Skeletal muscle satellite cell (primary cell): Measurements from ENCODE around the gene PRAMEF5.
"Not testable (repeated sequence)": the region's sequence is repeated elsewhere in the genome, so short reads cannot be mapped to it uniquely, and the experiment has no call there.

Experiments used
- H3K27me3 ChIP-seq: 2 replicates; pipeline ENCODE4 v1.7.0; 2013; ENCODE audit warnings: low read length; ENCODE audit not compliant: control insufficient read depth, insufficient read depth
- H3K36me3 ChIP-seq: 2 replicates; pipeline ENCODE4 v1.7.0; 2013; ENCODE audit warnings: mild to moderate bottlenecking, control low read depth, low read length; ENCODE audit not compliant: insufficient read depth
- H3K4me1 ChIP-seq: 2 replicates; pipeline ENCODE4 v1.7.0; 2013; ENCODE audit warnings: low read length; ENCODE audit not compliant: control insufficient read depth, insufficient read depth
- H3K4me2 ChIP-seq: 2 replicates; pipeline ENCODE4 v1.7.0; 2013; ENCODE audit warnings: mild to moderate bottlenecking, low read length
- H3K4me3 ChIP-seq: 2 replicates; pipeline ENCODE4 v1.7.0; 2013; ENCODE audit warnings: low read length
- H3K9ac ChIP-seq: 2 replicates; pipeline ENCODE4 v1.7.0; 2013; ENCODE audit warnings: mild to moderate bottlenecking, low read depth, low read length, moderate library complexity
- H3K9me3 ChIP-seq: replicated peaks from 2 replicates; pipeline ENCODE4 v1.7.0; 2013; ENCODE audit warnings: mild to moderate bottlenecking, control low read depth, low read length

PRAMEF5 gene

DNA sequence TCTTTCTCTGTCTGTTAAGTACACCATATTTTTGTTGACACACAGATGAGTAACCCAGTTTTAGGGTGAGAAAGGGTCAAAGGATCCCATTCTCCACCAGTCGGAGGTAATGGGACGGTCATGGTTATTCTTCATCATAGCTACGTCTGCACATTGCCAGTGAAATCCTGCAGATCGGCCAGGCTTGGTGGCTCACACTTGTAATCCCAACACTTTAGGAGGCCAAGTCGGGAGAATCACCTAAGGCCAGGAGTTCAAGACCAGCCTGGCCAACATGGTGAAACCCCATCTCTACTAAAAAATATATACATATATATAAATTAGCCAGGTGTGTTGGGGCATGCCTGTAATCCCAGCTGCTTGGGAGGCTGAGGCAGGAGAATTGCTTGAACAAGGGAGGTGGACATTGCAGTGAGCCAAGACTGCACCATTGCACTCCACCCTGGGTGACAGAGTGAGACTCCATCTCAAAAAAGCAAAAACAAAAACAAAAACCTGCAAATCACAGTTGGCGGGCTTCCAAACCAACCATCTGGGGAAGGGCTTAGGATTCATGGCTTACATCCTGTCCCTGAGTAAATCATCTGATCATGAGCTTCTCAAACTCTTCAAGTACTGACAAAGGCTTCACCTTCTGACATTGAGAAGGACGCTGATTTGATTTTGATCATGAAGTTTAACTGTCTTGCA, 22.8 kb upstream of the PRAMEF5 start:
- not testable (repeated sequence) for H3K4me2 ChIP-seq, H3K9me3 ChIP-seq

DNA sequence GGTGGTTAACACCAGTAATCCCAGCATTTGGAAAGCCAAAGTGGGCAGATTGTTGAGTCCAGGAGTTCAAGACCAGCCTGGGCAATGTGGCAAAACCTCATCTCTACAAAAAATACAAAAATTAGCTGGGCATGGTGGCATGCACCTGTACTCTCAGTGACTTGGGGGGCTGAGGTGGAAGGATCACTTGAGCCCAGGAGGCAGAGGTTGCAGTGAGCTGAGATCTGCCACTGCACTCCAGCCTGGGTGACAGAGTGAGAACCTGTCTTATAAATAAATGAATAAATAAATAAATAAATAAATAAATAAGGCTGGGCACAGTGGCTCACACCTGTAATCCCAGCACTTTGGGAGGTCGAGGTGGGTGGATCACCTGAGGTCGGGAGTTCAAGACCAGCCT, 21.9 kb upstream of the PRAMEF5 start:
- not testable (repeated sequence) for H3K36me3 ChIP-seq, H3K4me1 ChIP-seq, H3K9ac ChIP-seq, H3K4me2 ChIP-seq, H3K27me3 ChIP-seq, H3K4me3 ChIP-seq, H3K9me3 ChIP-seq

More for the DNA sequence above, 22.8 kb upstream of the PRAMEF5 start:
- H3K27me3 ChIP-seq, H3K9ac ChIP-seq, H3K4me3 ChIP-seq, H3K4me1 ChIP-seq, H3K36me3 ChIP-seq: not testable (repeated sequence)

DNA sequence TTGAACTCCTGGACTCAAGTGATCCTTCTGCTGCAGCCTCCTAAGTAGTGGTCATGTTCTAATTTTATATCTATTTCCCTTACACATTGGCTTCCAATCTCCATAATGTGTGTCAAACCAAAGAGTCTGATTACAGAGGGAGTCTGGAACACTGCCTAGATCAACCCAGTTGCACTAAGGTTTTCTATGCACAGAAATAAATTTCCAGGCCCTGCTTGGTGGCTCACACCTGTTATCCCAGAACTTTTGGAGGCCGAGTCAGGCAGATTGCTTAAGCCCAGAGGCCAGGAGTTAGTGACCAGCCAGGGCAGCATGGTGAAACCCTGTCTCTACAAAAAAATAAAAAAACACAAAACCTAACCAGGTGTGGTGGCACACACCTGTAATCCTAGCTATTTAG, 19.9 kb upstream of the PRAMEF5 start:
- H3K27me3 ChIP-seq, H3K36me3 ChIP-seq, H3K9me3 ChIP-seq, H3K4me1 ChIP-seq, H3K4me3 ChIP-seq, H3K9ac ChIP-seq, H3K4me2 ChIP-seq: not testable (repeated sequence)

GRCh38 chr1:13237572-13237971, 16.4 kb upstream of the PRAMEF5 start:
- not testable (repeated sequence) for H3K9ac ChIP-seq, H3K4me1 ChIP-seq, H3K27me3 ChIP-seq, H3K36me3 ChIP-seq, H3K4me2 ChIP-seq, H3K9me3 ChIP-seq, H3K4me3 ChIP-seq

GRCh38 chr1:13239633-13240032, 14.4 kb upstream of the PRAMEF5 start:
- H3K9me3 ChIP-seq, H3K9ac ChIP-seq, H3K4me3 ChIP-seq, H3K36me3 ChIP-seq, H3K27me3 ChIP-seq, H3K4me2 ChIP-seq, H3K4me1 ChIP-seq: not testable (repeated sequence)

GRCh38 chr1:13243536-13244263, 10.3 kb upstream of the PRAMEF5 start:
- H3K36me3 ChIP-seq, H3K27me3 ChIP-seq, H3K4me3 ChIP-seq, H3K9ac ChIP-seq, H3K4me1 ChIP-seq, H3K9me3 ChIP-seq, H3K4me2 ChIP-seq: not testable (repeated sequence)

DNA sequence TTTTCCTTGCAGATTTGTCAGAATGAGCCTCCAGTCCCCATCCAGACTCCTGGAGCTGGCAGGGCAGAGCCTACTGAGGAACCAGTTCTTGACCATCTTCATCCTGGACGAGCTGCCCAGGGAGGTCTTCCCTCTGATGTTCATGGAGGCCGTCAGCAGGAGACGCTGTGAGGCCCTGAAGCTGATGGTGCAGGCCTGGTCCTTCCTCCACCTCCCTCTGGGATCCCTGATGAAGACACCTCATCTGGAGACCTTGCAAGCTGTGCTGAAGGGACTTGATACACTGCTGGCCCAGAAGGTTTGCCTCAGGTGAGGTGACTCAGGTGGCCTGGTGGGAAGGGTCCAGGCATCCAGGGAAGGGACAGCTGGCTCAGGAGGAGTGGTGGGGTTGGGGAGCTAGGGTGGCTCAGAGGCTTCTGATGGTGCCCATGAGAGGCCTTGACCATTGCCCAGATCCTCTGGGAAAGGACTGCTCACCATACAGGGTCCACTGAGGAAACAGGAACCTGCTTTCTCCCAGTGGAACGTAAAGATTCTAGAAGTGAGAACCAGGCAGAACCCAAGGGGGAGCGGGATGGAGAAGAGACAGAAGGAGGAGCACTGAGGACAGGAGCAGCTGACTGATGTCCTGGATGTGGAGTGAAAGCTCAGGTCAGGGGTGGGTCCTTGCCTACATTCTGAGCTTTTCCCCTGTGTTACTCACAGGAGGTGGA, 8.0 kb upstream of the PRAMEF5 start:
- not testable (repeated sequence) for H3K4me2 ChIP-seq, H3K4me3 ChIP-seq, H3K27me3 ChIP-seq, H3K36me3 ChIP-seq, H3K4me1 ChIP-seq, H3K9ac ChIP-seq, H3K9me3 ChIP-seq

GRCh38 chr1:13246554-13246871, 7.5 kb upstream of the PRAMEF5 start:
- not testable (repeated sequence) for H3K4me2 ChIP-seq, H3K9ac ChIP-seq, H3K27me3 ChIP-seq, H3K36me3 ChIP-seq, H3K9me3 ChIP-seq, H3K4me1 ChIP-seq, H3K4me3 ChIP-seq

DNA sequence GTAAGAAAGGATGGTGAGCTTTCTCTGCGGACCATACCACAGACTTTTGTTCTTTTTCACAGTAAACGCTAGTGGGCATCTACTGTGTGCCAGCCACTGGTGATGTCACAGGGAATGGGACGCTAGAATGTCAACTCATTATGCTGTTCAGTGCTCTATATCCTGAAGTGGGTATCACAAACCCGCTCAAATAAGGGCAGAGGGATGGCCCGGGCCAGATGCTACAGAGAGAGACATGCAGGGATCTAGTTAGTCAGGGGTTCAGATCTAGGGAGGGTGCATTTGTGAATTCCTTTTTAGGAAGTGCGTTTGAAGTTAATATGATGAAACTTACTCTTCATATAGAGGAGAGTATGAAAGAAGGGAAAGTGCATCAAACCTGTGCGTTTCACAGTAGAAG, 6.9 kb upstream of the PRAMEF5 start:
- not testable (repeated sequence) for H3K9me3 ChIP-seq, H3K27me3 ChIP-seq, H3K9ac ChIP-seq, H3K4me3 ChIP-seq, H3K36me3 ChIP-seq, H3K4me1 ChIP-seq, H3K4me2 ChIP-seq

GRCh38 chr1:13265124-13265523, 11.1 kb downstream of the PRAMEF5 start:
- not testable (repeated sequence) for H3K4me1 ChIP-seq, H3K9me3 ChIP-seq, H3K27me3 ChIP-seq, H3K4me3 ChIP-seq, H3K36me3 ChIP-seq, H3K9ac ChIP-seq, H3K4me2 ChIP-seq

- H3K27me3 ChIP-seq, H3K9me3 ChIP-seq, H3K4me3 ChIP-seq, H3K4me2 ChIP-seq, H3K36me3 ChIP-seq, H3K4me1 ChIP-seq, H3K9ac ChIP-seq: not testable (repeated sequence)
These were observed 23.0 kb downstream of the PRAMEF5 start for GRCh38 chr1:13277016-13277415.

DNA sequence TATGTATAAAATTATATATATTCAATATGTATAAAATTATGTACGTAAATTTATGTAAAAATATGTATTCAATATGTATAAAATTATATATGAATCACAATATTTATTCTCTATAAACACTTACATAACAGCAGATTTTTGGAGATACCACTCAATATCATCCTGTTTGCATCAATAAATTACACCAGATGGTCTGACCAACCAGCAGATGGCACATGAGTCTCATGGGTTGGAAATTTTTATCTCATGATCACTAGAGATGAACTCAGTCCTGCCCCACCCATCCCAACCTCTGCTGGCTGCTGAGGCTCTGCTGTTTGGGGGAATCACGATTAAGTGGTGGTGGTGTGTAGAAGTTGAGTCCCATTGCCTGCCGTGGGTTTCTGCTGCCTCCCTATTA, 25.6 kb downstream of the PRAMEF5 start:
- H3K9ac ChIP-seq, H3K4me3 ChIP-seq, H3K27me3 ChIP-seq, H3K36me3 ChIP-seq, H3K9me3 ChIP-seq, H3K4me1 ChIP-seq, H3K4me2 ChIP-seq: not testable (repeated sequence)
